Suprapubic skin (tissue), 4 donors: ENCODE measurements around the gene STYXL1. TPM values are rescaled to one million over a fixed set of nuclear protein-coding genes. Genes with fewer than 3 reads are reported as not detected.
"Not testable (repeated sequence)": the region's sequence is repeated elsewhere in the genome, so short reads cannot be mapped to it uniquely, and the experiment has no call there.

Source experiments
- DNase-seq, 2 donors: peaks; one replicate each; pipeline ENCODE4 v3.0.0-alpha.2; 2019; ENCODE audit warnings: low spot score in 2 of 2
- H3K27ac ChIP-seq: fragments of 200-600 bp; sonication (generic); one replicate; pipeline ENCODE4 v1.5.1; 2019
- H3K27me3 ChIP-seq: fragments of 200-600 bp; sonication (generic); one replicate; pipeline ENCODE4 v1.5.1; 2019
- H3K36me3 ChIP-seq: fragments of 200-600 bp; sonication (generic); one replicate; pipeline ENCODE4 v1.5.1; 2019
- H3K4me1 ChIP-seq: fragments of 200-600 bp; sonication (generic); one replicate; pipeline ENCODE4 v1.5.1; 2019
- H3K4me3 ChIP-seq: fragments of 200-600 bp; sonication (generic); one replicate; pipeline ENCODE4 v1.5.1; 2019; ENCODE audit warnings: mild to moderate bottlenecking
- H3K9me3 ChIP-seq: fragments of 200-600 bp; sonication (generic); one replicate; pipeline ENCODE4 v1.5.1; 2019
- EP300 ChIP-seq: sonication (generic); formaldehyde crosslinking; IDR thresholded peaks from one replicate; pipeline ENCODE4 v1.6.1; 2017; ENCODE audit warnings: antibody characterized with exemption
- POLR2A ChIP-seq, 2 donors: fragments of 450-650 bp; IDR thresholded peaks; one replicate each; pipeline ENCODE4 v1.6.1; 2017; ENCODE audit warnings: antibody characterized with exemption in 2 of 2, mild to moderate bottlenecking in 2 of 2, moderate library complexity in 2 of 2
- POLR2AphosphoS5 ChIP-seq, 3 donors: sonication (generic); formaldehyde crosslinking; IDR thresholded peaks; one replicate each; pipeline ENCODE4 v1.6.1; 2017; ENCODE audit warnings: antibody characterized with exemption in 3 of 3
- WGBS: methylation state at CpG from one replicate; pipeline ENCODE4 v1.1.5; 2018; 5-methylcytosine and 5-hydroxymethylcytosine counted together
- total RNA-seq, 4 donors: library from RNA; depleted of rRNA; stranded (reverse); fragments of >200 nt; gene quantifications; one replicate each; pipeline ENCODE4 v1.1.0, GENCODE V29; 2016
- TF ChIP-seq, protein P1 (sequence below), 2 donors: fragments of 200-600 bp in 1 of 2; fragments of 450-650 bp in 1 of 2; sonication (generic) in 1 of 2; IDR thresholded peaks; one replicate each; pipeline ENCODE4 v1.5.1; 2016 to 2019; ENCODE audit warnings: antibody characterized with exemption in 2 of 2, mild to moderate bottlenecking in 1 of 2, moderate library complexity in 1 of 2

STYXL1 gene
- total RNA-seq, 4 donors from 2014 or later: 8.8 to 59.5 (median 41.2) TPM

DNA sequence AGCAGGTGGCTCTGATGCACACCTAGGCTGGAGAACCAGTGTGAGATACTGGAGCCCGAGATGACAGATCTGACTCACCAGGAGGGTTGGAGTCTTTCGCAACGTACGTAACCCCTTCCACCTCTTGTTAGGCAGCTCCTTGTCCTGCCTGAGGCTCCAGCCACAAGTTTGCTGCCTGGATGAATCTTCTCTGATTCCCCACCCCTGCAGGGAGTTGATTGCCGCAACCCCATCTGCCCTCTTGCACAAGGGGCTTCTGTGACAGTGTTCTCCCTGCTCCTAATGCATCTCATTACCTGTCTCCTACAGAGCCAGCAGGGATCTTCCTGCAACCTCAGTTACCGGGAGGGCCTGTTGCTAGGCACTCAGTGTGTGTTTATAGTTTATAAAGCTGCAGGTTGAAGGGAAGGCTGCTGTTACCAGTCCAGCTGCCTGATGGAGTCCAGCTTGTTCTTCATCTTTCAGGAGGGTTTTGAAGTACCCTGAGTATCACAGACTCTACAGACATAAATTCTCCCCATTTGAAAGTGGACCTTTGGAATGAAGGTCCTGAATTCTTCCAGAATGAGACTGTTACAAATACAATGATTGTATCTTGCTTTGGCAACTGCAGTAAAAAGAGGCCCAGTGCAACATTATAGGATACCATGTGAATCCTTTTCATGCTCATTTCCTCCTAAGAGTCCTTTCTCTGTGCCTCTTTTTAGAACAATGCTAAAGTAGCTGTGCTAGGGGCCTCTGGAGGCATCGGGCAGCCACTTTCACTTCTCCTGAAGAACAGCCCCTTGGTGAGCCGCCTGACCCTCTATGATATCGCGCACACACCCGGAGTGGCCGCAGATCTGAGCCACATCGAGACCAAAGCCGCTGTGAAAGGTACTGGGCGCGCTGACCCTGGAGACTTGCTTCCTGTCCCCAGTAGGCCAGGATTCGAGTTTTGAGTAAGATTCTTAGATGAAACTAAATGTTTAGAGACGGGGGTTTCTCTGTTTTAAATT lies 6.6 kb upstream of the STYXL1 start:
- TF ChIP-seq, protein P1, sequence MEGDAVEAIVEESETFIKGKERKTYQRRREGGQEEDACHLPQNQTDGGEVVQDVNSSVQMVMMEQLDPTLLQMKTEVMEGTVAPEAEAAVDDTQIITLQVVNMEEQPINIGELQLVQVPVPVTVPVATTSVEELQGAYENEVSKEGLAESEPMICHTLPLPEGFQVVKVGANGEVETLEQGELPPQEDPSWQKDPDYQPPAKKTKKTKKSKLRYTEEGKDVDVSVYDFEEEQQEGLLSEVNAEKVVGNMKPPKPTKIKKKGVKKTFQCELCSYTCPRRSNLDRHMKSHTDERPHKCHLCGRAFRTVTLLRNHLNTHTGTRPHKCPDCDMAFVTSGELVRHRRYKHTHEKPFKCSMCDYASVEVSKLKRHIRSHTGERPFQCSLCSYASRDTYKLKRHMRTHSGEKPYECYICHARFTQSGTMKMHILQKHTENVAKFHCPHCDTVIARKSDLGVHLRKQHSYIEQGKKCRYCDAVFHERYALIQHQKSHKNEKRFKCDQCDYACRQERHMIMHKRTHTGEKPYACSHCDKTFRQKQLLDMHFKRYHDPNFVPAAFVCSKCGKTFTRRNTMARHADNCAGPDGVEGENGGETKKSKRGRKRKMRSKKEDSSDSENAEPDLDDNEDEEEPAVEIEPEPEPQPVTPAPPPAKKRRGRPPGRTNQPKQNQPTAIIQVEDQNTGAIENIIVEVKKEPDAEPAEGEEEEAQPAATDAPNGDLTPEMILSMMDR (IDR thresholded peaks at IDR 0.05): no peak
- peak in 1 of 3 donors; percentile 28 for TF ChIP-seq POLR2AphosphoS5 (IDR thresholded peaks at IDR 0.05)
- 79% methylated on average over 18 of the region's 18 CpGs for WGBS
- no peak for DNase-seq
- no peaks in the 10 kb centered on the region for H3K9me3 ChIP-seq
- H3K4me3 ChIP-seq: no peak overlapping the region
- peak overlapping the region; percentile 64 for H3K27ac ChIP-seq
- peaks cover 42% of the 10 kb centered on the region for H3K4me1 ChIP-seq
- H3K36me3 ChIP-seq: peaks cover 41% of the 10 kb centered on the region
- H3K27me3 ChIP-seq: no peaks in the 10 kb centered on the region

DNA sequence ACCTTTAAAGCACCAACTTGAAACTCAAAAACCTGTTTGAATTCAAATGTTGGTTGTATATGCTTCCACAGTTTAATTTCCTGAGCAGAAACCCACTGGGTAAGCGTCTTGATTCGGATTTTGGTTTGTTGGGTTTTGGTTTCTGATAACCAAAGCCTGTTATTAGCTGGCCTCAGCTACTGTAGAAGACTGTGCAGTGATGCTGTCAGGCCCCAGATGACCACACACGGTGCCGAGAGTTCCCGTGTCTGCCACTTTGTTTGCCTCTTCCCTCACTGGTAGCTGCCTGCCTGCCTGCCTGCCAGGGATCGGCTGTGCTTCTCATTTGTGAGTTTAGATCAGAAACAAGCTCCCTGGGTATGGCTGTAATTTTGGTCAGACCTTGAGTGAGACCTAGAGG lies 5.7 kb upstream of the STYXL1 start:
- DNase-seq: no peak
- H3K4me1 ChIP-seq: peaks cover 51% of the 10 kb centered on the region
- H3K27ac ChIP-seq: peak overlapping the region; percentile 64
- 84% methylated on average over 6 of the region's 6 CpGs for WGBS
- H3K9me3 ChIP-seq: no peaks in the 10 kb centered on the region
- no peaks in the 10 kb centered on the region for H3K27me3 ChIP-seq
- H3K4me3 ChIP-seq: no peak overlapping the region
- TF ChIP-seq EP300 (no peak), POLR2AphosphoS5 (IDR thresholded peaks at IDR 0.05) (no peak), POLR2A (IDR thresholded peaks at IDR 0.05) (no peak)
- TF ChIP-seq, protein P1 (IDR thresholded peaks at IDR 0.05): no peak
- H3K36me3 ChIP-seq: peaks cover 31% of the 10 kb centered on the region

DNA sequence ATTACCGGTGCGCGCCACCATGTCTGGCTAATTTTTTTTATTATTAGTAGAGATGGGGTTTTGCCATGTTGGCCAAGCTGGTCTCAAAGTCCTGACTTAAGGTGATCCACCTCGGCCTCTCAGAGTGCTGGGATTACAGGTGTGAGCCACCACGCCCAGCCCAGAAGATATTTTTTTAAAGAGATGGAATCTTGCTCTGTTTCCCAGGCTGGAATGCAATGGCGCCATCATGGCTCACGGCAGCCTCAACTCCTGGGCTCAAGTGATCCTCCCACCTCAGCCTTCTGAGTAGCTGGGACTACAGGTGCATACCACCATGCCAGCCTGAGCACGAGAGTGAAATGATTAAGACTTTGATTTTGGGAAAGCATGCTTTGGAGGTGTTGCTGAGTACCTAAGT lies 4.9 kb upstream of the STYXL1 start:
- not testable (repeated sequence) for DNase-seq, H3K27me3 ChIP-seq, H3K9me3 ChIP-seq, H3K27ac ChIP-seq, H3K4me3 ChIP-seq
- Histone ChIP-seq H3K36me3 (peaks cover 24% of the 10 kb centered on the region), H3K4me1 (peaks cover 51% of the 10 kb centered on the region)
- 80% methylated on average over 8 of the region's 8 CpGs for WGBS

- no peak overlapping the region for H3K27ac ChIP-seq
- peaks cover 15% of the 10 kb centered on the region for H3K36me3 ChIP-seq
- no peak overlapping the region for H3K4me3 ChIP-seq
- 89% methylated on average over 4 of the region's 4 CpGs for WGBS
- DNase-seq: no peak
- no peaks in the 10 kb centered on the region for H3K9me3 ChIP-seq
- H3K27me3 ChIP-seq: no peaks in the 10 kb centered on the region
- TF ChIP-seq POLR2AphosphoS5 (IDR thresholded peaks at IDR 0.05) (no peak), POLR2A (IDR thresholded peaks at IDR 0.05) (no peak), EP300 (no peak)
- TF ChIP-seq, protein P1 (IDR thresholded peaks at IDR 0.05): no peak
- H3K4me1 ChIP-seq: peaks cover 56% of the 10 kb centered on the region
Observed at GRCh38 chr7:76051840-76052239, 4.0 kb upstream of the STYXL1 start.

DNA sequence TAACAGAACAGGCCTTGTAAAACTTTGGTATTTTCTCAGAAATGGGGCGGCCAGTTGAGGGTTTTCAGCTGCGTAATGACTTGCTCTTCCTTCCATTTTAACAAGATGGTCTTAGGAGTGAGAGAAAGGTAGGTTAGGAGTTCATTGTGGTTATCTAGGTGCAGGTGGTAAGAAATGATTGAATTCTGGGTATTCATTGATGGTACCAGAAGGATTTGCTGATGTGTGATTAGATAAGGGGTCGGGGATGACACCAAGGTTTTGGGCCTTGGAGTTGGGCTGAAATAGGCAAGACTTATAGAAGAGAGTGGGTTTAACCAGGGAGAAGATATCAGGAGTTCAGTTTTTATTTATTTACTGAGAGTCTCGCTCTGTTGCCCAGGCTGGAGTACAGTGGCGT lies 2.7 kb upstream of the STYXL1 start:
- 98% methylated on average over 5 of the region's 5 CpGs for whole genome bisulfite sequencing
- no peak overlapping the region for H3K4me3 ChIP-seq
- H3K9me3 ChIP-seq: no peaks in the 10 kb centered on the region
- H3K36me3 ChIP-seq: peaks cover 11% of the 10 kb centered on the region
- H3K27ac ChIP-seq: no peak overlapping the region
- peaks cover 60% of the 10 kb centered on the region for H3K4me1 ChIP-seq
- TF ChIP-seq POLR2AphosphoS5 (IDR thresholded peaks at IDR 0.05) (no peak), EP300 (no peak), POLR2A (IDR thresholded peaks at IDR 0.05) (no peak)
- TF ChIP-seq, protein P1 (IDR thresholded peaks at IDR 0.05): no peak
- no peak for DNase-seq
- no peaks in the 10 kb centered on the region for H3K27me3 ChIP-seq
